PFSK-1 (cell line): ENCODE measurements around the gene KIF14.

Source experiments
- FOXP2 ChIP-seq: optimal IDR thresholded peaks from 2 replicates; pipeline ENCODE3; 2011; ENCODE audit warnings: borderline replicate concordance, control low read depth, inconsistent platforms; ENCODE audit not compliant: insufficient read depth; ENCODE audit errors: extremely low read length, extremely low read depth
- POLR2AphosphoS5 ChIP-seq: IDR thresholded peaks from 2 replicates; pipeline ENCODE4 v1.6.1; 2012; ENCODE audit warnings: low read depth, mild to moderate bottlenecking, control low read depth, low read length, moderate library complexity
- SIN3A ChIP-seq: IDR thresholded peaks from 2 replicates; pipeline ENCODE4 v1.6.1; 2012; ENCODE audit warnings: mild to moderate bottlenecking, low read length, moderate library complexity, borderline replicate concordance; ENCODE audit not compliant: insufficient read depth
- TAF1 ChIP-seq: IDR thresholded peaks from 2 replicates; pipeline ENCODE4 v1.6.1; 2012; ENCODE audit warnings: low read length, control low read depth, borderline replicate concordance; ENCODE audit not compliant: insufficient read depth
- TF ChIP-seq, protein P1 (sequence below), 2 experiments: IDR thresholded peaks; 2 replicates each; pipeline versions ENCODE4 v1.6.1 to v1.8.0; 2011 to 2012; ENCODE audit warnings: low read depth in 2 of 2, low read length in 2 of 2, control low read depth in 1 of 2, inconsistent platforms in 1 of 2, mild to moderate bottlenecking in 1 of 2, moderate library complexity in 1 of 2; ENCODE audit not compliant: insufficient read depth in 1 of 2

The KIF14 gene

GRCh38 chr1:200527670-200528069, 92.9 kb downstream of the KIF14 start:
- no peak for TF ChIP-seq POLR2AphosphoS5
- TF ChIP-seq, protein P1, sequence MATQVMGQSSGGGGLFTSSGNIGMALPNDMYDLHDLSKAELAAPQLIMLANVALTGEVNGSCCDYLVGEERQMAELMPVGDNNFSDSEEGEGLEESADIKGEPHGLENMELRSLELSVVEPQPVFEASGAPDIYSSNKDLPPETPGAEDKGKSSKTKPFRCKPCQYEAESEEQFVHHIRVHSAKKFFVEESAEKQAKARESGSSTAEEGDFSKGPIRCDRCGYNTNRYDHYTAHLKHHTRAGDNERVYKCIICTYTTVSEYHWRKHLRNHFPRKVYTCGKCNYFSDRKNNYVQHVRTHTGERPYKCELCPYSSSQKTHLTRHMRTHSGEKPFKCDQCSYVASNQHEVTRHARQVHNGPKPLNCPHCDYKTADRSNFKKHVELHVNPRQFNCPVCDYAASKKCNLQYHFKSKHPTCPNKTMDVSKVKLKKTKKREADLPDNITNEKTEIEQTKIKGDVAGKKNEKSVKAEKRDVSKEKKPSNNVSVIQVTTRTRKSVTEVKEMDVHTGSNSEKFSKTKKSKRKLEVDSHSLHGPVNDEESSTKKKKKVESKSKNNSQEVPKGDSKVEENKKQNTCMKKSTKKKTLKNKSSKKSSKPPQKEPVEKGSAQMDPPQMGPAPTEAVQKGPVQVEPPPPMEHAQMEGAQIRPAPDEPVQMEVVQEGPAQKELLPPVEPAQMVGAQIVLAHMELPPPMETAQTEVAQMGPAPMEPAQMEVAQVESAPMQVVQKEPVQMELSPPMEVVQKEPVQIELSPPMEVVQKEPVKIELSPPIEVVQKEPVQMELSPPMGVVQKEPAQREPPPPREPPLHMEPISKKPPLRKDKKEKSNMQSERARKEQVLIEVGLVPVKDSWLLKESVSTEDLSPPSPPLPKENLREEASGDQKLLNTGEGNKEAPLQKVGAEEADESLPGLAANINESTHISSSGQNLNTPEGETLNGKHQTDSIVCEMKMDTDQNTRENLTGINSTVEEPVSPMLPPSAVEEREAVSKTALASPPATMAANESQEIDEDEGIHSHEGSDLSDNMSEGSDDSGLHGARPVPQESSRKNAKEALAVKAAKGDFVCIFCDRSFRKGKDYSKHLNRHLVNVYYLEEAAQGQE (IDR thresholded peaks at IDR 0.05; ENCODE audit: insufficient read depth in 1 of 2, low read depth in 2 of 2, low read length in 2 of 2), result no peak
- TF ChIP-seq SIN3A, result no peak
- no peak for TF ChIP-seq FOXP2
- TF ChIP-seq TAF1, result no peak

DNA sequence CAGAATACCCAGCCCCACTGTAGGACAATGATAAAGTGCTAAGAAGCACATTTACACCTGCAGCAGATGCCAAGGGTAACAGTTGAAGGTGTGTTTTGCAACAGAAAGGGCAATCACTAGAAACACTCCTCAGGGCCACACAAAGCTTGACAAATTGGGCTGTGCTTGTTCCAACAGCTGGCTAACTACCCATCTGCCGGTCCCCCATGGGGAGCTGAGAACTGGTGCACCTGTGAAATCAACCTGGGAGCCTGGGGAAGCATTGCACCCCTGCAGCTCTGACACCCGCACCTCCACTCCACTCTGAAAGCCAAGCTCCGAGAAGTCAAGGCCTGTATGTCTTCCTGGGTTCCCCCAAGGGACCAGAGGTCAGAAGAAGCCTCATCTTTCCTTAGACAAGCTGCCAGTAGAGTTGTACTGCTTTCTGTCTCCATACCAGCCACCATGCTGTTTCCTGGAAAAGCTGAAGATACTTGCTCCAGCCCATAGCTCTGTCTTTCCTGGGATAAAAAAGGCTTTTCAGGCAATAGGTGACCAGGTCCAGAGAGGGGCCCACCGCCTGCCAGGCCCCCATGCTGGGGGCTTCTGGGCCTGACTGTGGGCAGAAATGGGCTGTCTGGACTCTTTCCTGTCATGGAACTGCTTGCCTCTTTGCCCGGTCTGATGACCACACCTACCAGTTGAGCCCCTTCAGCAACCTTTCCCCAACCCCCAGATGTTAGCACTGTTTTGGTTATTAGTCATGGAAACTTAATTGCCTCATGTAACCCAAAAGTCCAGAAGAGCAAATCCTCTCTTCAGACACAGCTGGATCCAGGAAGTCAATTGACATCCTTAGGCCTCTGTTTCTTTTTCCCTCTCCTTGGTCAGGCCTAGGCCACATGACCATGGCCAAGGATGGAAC, 93.6 kb downstream of the KIF14 start:
- TF ChIP-seq FOXP2 (no peak), SIN3A (no peak), TAF1 (no peak), POLR2AphosphoS5 (no peak)
- TF ChIP-seq, protein P1 (IDR thresholded peaks at IDR 0.05; ENCODE audit: insufficient read depth in 1 of 2, low read depth in 2 of 2, low read length in 2 of 2), result no peak

GRCh38 chr1:200525090-200525987, 95.2 kb downstream of the KIF14 start:
- no peak for TF ChIP-seq POLR2AphosphoS5
- TF ChIP-seq, protein P1 (IDR thresholded peaks at IDR 0.05; ENCODE audit: insufficient read depth in 1 of 2, low read depth in 2 of 2, low read length in 2 of 2), result no peak
- TF ChIP-seq TAF1, result no peak
- TF ChIP-seq FOXP2, result no peak
- no peak for TF ChIP-seq SIN3A

DNA sequence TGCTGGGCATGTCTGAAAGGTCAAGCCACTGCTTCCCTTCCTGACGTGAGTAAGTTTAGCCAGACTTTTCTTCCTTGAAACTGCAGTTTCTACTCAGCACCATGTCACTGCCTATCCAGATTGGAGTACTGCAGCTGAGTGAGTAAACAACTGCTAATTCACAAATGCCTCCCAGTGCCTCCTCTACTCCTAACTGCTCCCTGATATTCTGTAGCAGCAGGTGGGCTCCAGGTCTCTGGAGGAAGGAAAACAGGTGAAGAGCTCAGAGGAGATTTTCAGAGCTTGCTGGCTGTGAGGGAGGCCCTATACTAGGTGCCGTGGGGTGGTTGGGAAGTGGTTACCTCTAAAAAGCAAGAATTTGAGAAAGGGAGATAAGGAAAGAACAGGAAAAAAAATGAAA, 96.5 kb downstream of the KIF14 start:
- TF ChIP-seq, protein P1 (IDR thresholded peaks at IDR 0.05; ENCODE audit: insufficient read depth in 1 of 2, low read depth in 2 of 2, low read length in 2 of 2), result no peak
- no peak for TF ChIP-seq FOXP2
- no peak for TF ChIP-seq POLR2AphosphoS5
- no peak for TF ChIP-seq TAF1
- TF ChIP-seq SIN3A, result no peak
